SU-DHL-6 (cell line): ENCODE results near the gene ANKRD36C.
"Not testable (repeated sequence)": the region's sequence is repeated elsewhere in the genome, so short reads cannot be mapped to it uniquely, and the experiment has no call there.

Experiments used
- EZH2phosphoT487 ChIP-seq: fragments of 200-600 bp; sonication (generic), shearing (Covaris generic); conservative IDR thresholded peaks from 2 replicates; pipeline ENCODE4 v1.6.1; 2018; ENCODE audit warnings: mild to moderate bottlenecking, antibody characterized with exemption, low read length, moderate library complexity, mixed read lengths
- TF ChIP-seq, protein P1 (sequence below): fragments of 200-600 bp; sonication (generic); IDR thresholded peaks from one replicate; pipeline ENCODE4 v1.5.1; 2017; ENCODE audit warnings: antibody characterized with exemption, mild to moderate bottlenecking, low read length, moderate library complexity; ENCODE audit not compliant: insufficient read depth, poor library complexity, severe bottlenecking

GRCh38 chr2:96012086-96012791 is 20.6 kb upstream of the ANKRD36C start:
- TF ChIP-seq, protein P1, sequence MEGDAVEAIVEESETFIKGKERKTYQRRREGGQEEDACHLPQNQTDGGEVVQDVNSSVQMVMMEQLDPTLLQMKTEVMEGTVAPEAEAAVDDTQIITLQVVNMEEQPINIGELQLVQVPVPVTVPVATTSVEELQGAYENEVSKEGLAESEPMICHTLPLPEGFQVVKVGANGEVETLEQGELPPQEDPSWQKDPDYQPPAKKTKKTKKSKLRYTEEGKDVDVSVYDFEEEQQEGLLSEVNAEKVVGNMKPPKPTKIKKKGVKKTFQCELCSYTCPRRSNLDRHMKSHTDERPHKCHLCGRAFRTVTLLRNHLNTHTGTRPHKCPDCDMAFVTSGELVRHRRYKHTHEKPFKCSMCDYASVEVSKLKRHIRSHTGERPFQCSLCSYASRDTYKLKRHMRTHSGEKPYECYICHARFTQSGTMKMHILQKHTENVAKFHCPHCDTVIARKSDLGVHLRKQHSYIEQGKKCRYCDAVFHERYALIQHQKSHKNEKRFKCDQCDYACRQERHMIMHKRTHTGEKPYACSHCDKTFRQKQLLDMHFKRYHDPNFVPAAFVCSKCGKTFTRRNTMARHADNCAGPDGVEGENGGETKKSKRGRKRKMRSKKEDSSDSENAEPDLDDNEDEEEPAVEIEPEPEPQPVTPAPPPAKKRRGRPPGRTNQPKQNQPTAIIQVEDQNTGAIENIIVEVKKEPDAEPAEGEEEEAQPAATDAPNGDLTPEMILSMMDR: not testable (repeated sequence)
- not testable (repeated sequence) for TF ChIP-seq EZH2phosphoT487
